Naive thymus-derived CD4-positive, alpha-beta T cell (primary cell): ENCODE results near the gene PIGC. TPM values are rescaled to one million over a fixed set of nuclear protein-coding genes. Genes with fewer than 3 reads are reported as not detected.

Experiments
- ATAC-seq: fragments of 150-1000 bp; cut with Tn5 transposase; 2 replicates; pipeline ENCODE4 v1.10.0; 2021; ENCODE audit warnings: mild to moderate bottlenecking, moderate library complexity
- CTCF ChIA-PET: fragments of 350-600 bp; sonication (Branson Sonifier 250); formaldehyde crosslinking; loops from one replicate; lab custom pipeline; 2021; ENCODE audit warnings: antibody characterized with exemption; lab: Charles Lee
- POLR2A ChIA-PET: fragments of 350-600 bp; sonication (Branson Sonifier 250); formaldehyde crosslinking; loops from one replicate; lab custom pipeline; 2021; ENCODE audit warnings: antibody characterized with exemption, inconsistent platforms; lab: Charles Lee
- DNase-seq, 9 donors: peaks; one replicate each; pipeline versions ENCODE4 v3.0.0 to v3.0.0-alpha.2; 2020 to 2022; ENCODE audit warnings: mixed read lengths in 1 of 9
- H3K27ac ChIP-seq: one replicate; pipeline ENCODE4 v1.7.0; 2013; ENCODE audit warnings: mild to moderate bottlenecking, low read depth, low read length, moderate library complexity
- H3K27me3 ChIP-seq, 2 donors: one replicate each; pipeline ENCODE4 v1.7.0; 2013; ENCODE audit warnings: low read length in 2 of 2, mild to moderate bottlenecking in 2 of 2, moderate library complexity in 2 of 2; ENCODE audit not compliant: control insufficient read depth in 2 of 2, insufficient read depth in 2 of 2
- H3K36me3 ChIP-seq, 3 experiments: 1 replicate in 2 of 3; 2 replicates in 1 of 3; pipeline ENCODE4 v1.7.0; 2013; ENCODE audit warnings: low read length in 3 of 3, mild to moderate bottlenecking in 3 of 3, moderate library complexity in 1 of 3; ENCODE audit not compliant: insufficient read depth in 3 of 3, control insufficient read depth in 2 of 3
- H3K4me1 ChIP-seq, 2 donors: one replicate each; pipeline ENCODE4 v1.7.0; 2013; ENCODE audit warnings: low read length in 2 of 2, mild to moderate bottlenecking in 2 of 2, moderate library complexity in 1 of 2; ENCODE audit not compliant: control insufficient read depth in 2 of 2, insufficient read depth in 2 of 2
- H3K4me3 ChIP-seq: 2 replicates; pipeline ENCODE4 v1.7.0; 2013; ENCODE audit warnings: mild to moderate bottlenecking, low read length
- H3K9me3 ChIP-seq, 3 experiments: 1 replicate in 2 of 3; 2 replicates in 1 of 3; pipeline ENCODE4 v1.7.0; 2013; ENCODE audit warnings: low read length in 3 of 3; ENCODE audit not compliant: control insufficient read depth in 2 of 3
- H3K27ac Mint-ChIP-seq, 9 donors: one replicate each; pipeline ENCODE4 v1.8.0; 2020 to 2022; ENCODE audit warnings: mixed read lengths in 9 of 9, mild to moderate bottlenecking in 8 of 9, moderate library complexity in 5 of 9, inconsistent platforms in 2 of 9
- H3K27me3 Mint-ChIP-seq, 5 donors: one replicate each; pipeline ENCODE4 v1.8.0; 2021 to 2022; ENCODE audit warnings: mixed read lengths in 5 of 5, mild to moderate bottlenecking in 1 of 5
- H3K36me3 Mint-ChIP-seq, 5 donors: one replicate each; pipeline ENCODE4 v1.8.0; 2020 to 2022; ENCODE audit warnings: mixed read lengths in 5 of 5, mild to moderate bottlenecking in 3 of 5, inconsistent platforms in 1 of 5
- H3K4me1 Mint-ChIP-seq, 7 donors: one replicate each; pipeline ENCODE4 v1.8.0; 2020 to 2022; ENCODE audit warnings: mixed read lengths in 7 of 7, mild to moderate bottlenecking in 3 of 7, inconsistent platforms in 1 of 7
- H3K4me3 Mint-ChIP-seq, 10 donors: one replicate each; pipeline ENCODE4 v1.8.0; 2020 to 2022; ENCODE audit warnings: mild to moderate bottlenecking in 10 of 10, mixed read lengths in 10 of 10, moderate library complexity in 6 of 10, inconsistent platforms in 2 of 10
- H3K9me3 Mint-ChIP-seq, 11 donors: one replicate each; pipeline ENCODE4 v1.8.0; 2020 to 2022; ENCODE audit warnings: mixed read lengths in 11 of 11, mild to moderate bottlenecking in 4 of 11, inconsistent platforms in 1 of 11, moderate library complexity in 1 of 11
- intact Hi-C, 2 donors: fragments of 100-400 bp; cut with micrococcal nuclease; formaldehyde crosslinking; loops; one replicate each; pipeline ENCODE4 v1.15.1; 2023
- polyA plus RNA-seq, 2 donors: library from polyadenylated mRNA; unstranded; fragments of 300-500 nt; fragmentation: Illumina TruSeq; gene quantifications; one replicate each; pipeline ENCODE4 v1.2.3, GENCODE V29; 2021
- total RNA-seq, 6 experiments: library from RNA in 5 of 6; stranded (reverse) in 5 of 6; gene quantifications; 1 replicate in 5 of 6; 2 replicates in 1 of 6; pipeline ENCODE4 v1.2.3 and lab custom pipeline; 2021 to 2026

The PIGC gene
- total and polyA plus RNA-seq, 7 experiments from 2014 or later = 21.1 to 142 (median 54.4) TPM

- Histone ChIP-seq H3K27me3 (no peaks in the 10 kb centered on the region), H3K36me3 (no peaks in the 10 kb centered on the region), H3K4me1 (peaks cover 21 to 27% of the 10 kb centered on the region in 2 donors), H3K27ac (no peak overlapping the region), H3K9me3 (no peaks in the 10 kb centered on the region), H3K4me3 (no peak overlapping the region)
- intact Hi-C loops = no loop called here
- Mint-ChIP-seq H3K9me3 (peaks cover 0 to 1% (median 0%) of the 10 kb centered on the region in 11 donors), H3K27me3 (peaks cover 0 to 5% (median 0%) of the 10 kb centered on the region in 5 donors), H3K4me3 (no peak overlapping the region), H3K36me3 (peaks cover 0 to 7% (median 0%) of the 10 kb centered on the region in 5 donors), H3K27ac (no peak overlapping the region), H3K4me1 (peaks cover 22 to 54% (median 45%) of the 10 kb centered on the region in 7 donors)
- ATAC-seq (no peak), DNase-seq (no peak)
- CTCF ChIA-PET = interaction anchor here (0.9 to 3.1 kb wide), 4 partner anchors 27 to 48 kb away, joined by 3 to 11 read pairs (median 4); no protein-coding TSS in a partner anchor
- POLR2A ChIA-PET = interaction anchor here (0.6 to 1.2 kb wide), 2 partner anchors 9 to 17 kb away, joined by 5 read pairs; no protein-coding TSS in a partner anchor
Measured at GRCh38 chr1:172402878-172403569, 40.8 kb downstream of the PIGC start.

- H3K27me3 Mint-ChIP-seq = peaks cover 0 to 2% (median 0%) of the 10 kb centered on the region in 5 donors
- ChIA-PET CTCF (interaction anchor here (0.7 to 0.9 kb wide), 2 partner anchors 50 to 270 kb away, joined by 3 read pairs; no protein-coding TSS in a partner anchor), POLR2A (interaction anchor here (1.0 kb wide), 1 partner anchor 131 kb away, joined by 3 read pairs; no protein-coding TSS in a partner anchor)
- Histone ChIP-seq H3K27ac (no peak overlapping the region), H3K27me3 (no peaks in the 10 kb centered on the region), H3K4me1 (peaks cover 21 to 27% of the 10 kb centered on the region in 2 donors), H3K4me3 (no peak overlapping the region), H3K36me3 (no peaks in the 10 kb centered on the region), H3K9me3 (no peaks in the 10 kb centered on the region)
- H3K9me3 Mint-ChIP-seq = peaks cover 0 to 1% (median 0%) of the 10 kb centered on the region in 11 donors
- no peak overlapping the region for H3K4me3 Mint-ChIP-seq
- DNase-seq (peak in 4 of 9 donors; percentile 8 to 37 (median 25)), ATAC-seq (peak; percentile 40)
- intact Hi-C loops = no loop called here
- H3K36me3 Mint-ChIP-seq = peaks cover 0 to 4% (median 0%) of the 10 kb centered on the region in 5 donors
- H3K4me1 Mint-ChIP-seq = peaks cover 22 to 63% (median 50%) of the 10 kb centered on the region in 7 donors
- peak overlapping the region in 2 of 9 donors; percentile 38 to 55 for H3K27ac Mint-ChIP-seq
Measured at GRCh38 chr1:172401892-172402291, 42.0 kb downstream of the PIGC start.

DNA sequence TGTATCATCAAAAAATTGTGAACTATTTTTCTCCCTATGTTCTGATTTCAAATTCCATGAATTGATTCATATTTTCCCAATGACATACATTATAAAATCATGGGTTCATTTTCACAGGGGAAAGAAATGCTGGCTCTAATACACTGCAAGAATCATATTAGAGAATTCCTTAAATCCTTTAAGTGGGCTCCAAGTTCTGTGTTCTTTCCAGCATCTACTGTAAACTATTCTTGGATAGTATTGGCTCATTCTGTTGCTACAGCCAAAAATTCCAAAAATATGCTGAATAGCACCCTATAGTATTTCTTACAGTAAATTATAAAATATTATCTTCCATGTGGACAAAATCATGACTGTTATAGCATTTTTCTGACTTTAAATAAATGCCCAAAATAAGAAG, 42.4 kb downstream of the PIGC start:
- POLR2A ChIA-PET = interaction anchor here (1.0 kb wide), 1 partner anchor 131 kb away, joined by 3 read pairs; no protein-coding TSS in a partner anchor
- Mint-ChIP-seq H3K4me1 (peaks cover 22 to 63% (median 50%) of the 10 kb centered on the region in 7 donors), H3K36me3 (peaks cover 0 to 4% (median 0%) of the 10 kb centered on the region in 5 donors), H3K9me3 (peaks cover 0 to 1% (median 0%) of the 10 kb centered on the region in 11 donors), H3K27me3 (peaks cover 0 to 2% (median 0%) of the 10 kb centered on the region in 5 donors), H3K27ac (peak overlapping the region in 6 of 9 donors; percentile 55 to 100 (median 90)), H3K4me3 (no peak overlapping the region)
- no peak for ATAC-seq
- Histone ChIP-seq H3K36me3 (no peaks in the 10 kb centered on the region), H3K4me1 (peaks cover 21 to 27% of the 10 kb centered on the region in 2 donors), H3K27me3 (no peaks in the 10 kb centered on the region), H3K4me3 (no peak overlapping the region), H3K27ac (no peak overlapping the region), H3K9me3 (no peaks in the 10 kb centered on the region)
- DNase-seq = no peak
- intact Hi-C loops = no loop called here
- CTCF ChIA-PET = interaction anchor here (1.2 to 3.4 kb wide), 3 partner anchors 28 to 399 kb away, joined by 7 to 23 read pairs (median 17); no protein-coding TSS in a partner anchor

DNA sequence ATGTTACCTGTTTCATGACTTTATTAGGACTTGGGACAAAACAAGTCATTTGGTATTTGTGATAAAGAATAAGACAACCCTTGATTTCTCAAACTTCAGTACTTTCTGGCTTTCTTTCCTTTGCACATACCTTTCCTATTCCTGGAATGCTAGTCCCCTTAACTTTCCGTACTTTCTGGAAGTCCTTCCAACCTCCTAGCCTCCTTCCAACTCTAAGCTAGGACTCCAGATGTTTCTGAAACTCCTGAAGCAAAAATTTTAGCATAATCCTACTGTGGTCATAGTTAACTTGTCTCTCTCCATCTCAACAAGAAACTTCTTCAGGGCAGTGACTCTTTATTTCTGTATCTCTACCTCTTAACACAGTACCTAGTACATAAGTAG, 43.2 kb downstream of the PIGC start:
- Histone ChIP-seq H3K9me3 (no peaks in the 10 kb centered on the region), H3K36me3 (no peaks in the 10 kb centered on the region), H3K27ac (peak overlapping the region; percentile 54), H3K4me3 (no peak overlapping the region), H3K27me3 (no peaks in the 10 kb centered on the region), H3K4me1 (peaks cover 21 to 31% of the 10 kb centered on the region in 2 donors)
- Mint-ChIP-seq H3K9me3 (peaks cover 0 to 1% (median 0%) of the 10 kb centered on the region in 11 donors), H3K27me3 (peaks cover 0 to 2% (median 0%) of the 10 kb centered on the region in 5 donors), H3K27ac (peak overlapping the region in 8 of 9 donors; percentile 70 to 100 (median 89)), H3K4me3 (peak overlapping the region in 7 of 10 donors; percentile 50 to 79 (median 62)), H3K36me3 (peaks cover 0 to 4% (median 0%) of the 10 kb centered on the region in 5 donors), H3K4me1 (peaks cover 22 to 69% (median 57%) of the 10 kb centered on the region in 7 donors)
- intact Hi-C loops = no loop called here
- ATAC-seq = no peak
- DNase-seq = no peak
- CTCF ChIA-PET = interaction anchor here (1.0 to 3.4 kb wide), 7 partner anchors 26 to 600 kb away, joined by 3 to 23 read pairs (median 4); no protein-coding TSS in a partner anchor
- POLR2A ChIA-PET = interaction anchor here (1.0 to 11.7 kb wide), 2 partner anchors 20 to 29 kb away, joined by 3 to 94 read pairs; no protein-coding TSS in a partner anchor

DNA sequence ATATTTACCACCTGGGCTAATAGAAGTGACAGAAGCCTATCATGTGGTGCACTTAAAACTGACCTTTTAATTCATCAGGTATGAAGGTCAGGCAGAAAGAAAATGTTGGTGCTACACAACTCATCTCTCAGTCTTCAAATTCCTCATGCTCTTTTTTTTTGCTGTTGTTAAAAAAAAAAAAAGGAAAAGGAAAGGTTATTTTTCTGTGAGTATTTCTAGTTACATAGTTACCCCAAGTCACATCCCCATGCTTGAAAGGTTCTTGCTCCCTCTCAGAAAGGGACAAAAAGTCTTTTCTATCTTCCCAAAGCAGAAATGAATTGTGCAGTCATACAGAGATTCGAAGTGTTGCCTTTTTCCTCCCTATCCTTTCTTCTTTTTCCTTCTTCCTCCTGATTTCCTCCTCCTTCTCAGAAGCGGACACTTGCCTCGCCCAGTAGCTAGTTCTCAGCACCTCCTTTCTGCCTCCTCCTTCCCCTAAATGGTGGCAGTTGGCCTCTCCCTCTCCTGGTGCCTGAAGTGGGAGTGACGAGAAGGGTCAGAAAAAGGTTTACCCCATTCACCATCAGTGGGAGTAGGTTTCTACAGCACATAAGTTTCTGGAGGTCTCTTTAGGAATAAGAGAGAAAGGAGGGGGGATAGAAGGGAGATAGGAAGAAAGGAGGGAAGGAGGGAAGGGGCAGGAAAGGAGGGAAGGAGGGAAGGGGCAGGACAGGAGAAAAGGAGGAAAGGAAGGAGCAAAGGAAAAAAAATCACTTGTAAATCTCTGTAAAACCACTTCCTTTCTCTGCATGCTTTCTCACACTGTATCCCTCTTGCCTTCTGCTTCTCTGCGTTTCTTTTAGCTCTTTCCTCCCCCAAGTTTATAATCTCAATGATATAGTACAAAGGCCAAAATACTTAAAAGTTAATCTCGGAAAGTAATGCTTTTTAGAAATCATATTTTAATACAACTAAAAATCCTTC, 43.8 kb downstream of the PIGC start:
- H3K4me1 Mint-ChIP-seq = peaks cover 23 to 76% (median 64%) of the 10 kb centered on the region in 7 donors
- no peak for ATAC-seq
- H3K9me3 ChIP-seq = no peaks in the 10 kb centered on the region
- H3K27me3 ChIP-seq = no peaks in the 10 kb centered on the region
- peaks cover 0 to 2% (median 0%) of the 10 kb centered on the region in 5 donors for H3K27me3 Mint-ChIP-seq
- intact Hi-C loops = loop anchor here (1.0 to 10.0 kb wide), 11 partner anchors 19 to 745 kb away; partner anchors contain the start of genes MYOC (in 1 of the 2) and PIGC (in 1 of the 2)
- no peaks in the 10 kb centered on the region for H3K36me3 ChIP-seq
- H3K4me1 ChIP-seq = peaks cover 21 to 38% of the 10 kb centered on the region in 2 donors
- H3K36me3 Mint-ChIP-seq = peaks cover 0 to 4% (median 0%) of the 10 kb centered on the region in 5 donors
- CTCF ChIA-PET = interaction anchor here (0.6 to 3.4 kb wide), 20 partner anchors 14 to 619 kb away, joined by 3 to 23 read pairs (median 4); partner anchors contain the start of gene PIGC
- H3K9me3 Mint-ChIP-seq = peaks cover 0 to 1% (median 0%) of the 10 kb centered on the region in 11 donors
- POLR2A ChIA-PET = interaction anchor here (1.0 to 11.7 kb wide), 4 partner anchors 19 to 397 kb away, joined by 3 to 94 read pairs (median 4); partner anchors contain the start of gene C1orf105
- no peak for DNase-seq
- H3K27ac Mint-ChIP-seq = peak overlapping the region in 8 of 9 donors; percentile 70 to 100 (median 89)
- H3K4me3 ChIP-seq = no peak overlapping the region
- H3K27ac ChIP-seq = peak overlapping the region; percentile 54
- H3K4me3 Mint-ChIP-seq = peak overlapping the region; percentile 4 to 79 (median 62)
